Activated CD8-positive, alpha-beta T cell treated with anti-CD3 and anti-CD28 coated beads for 36 hours (primary cell): Measurements from ENCODE around the gene RNF151. TPM values are rescaled to one million over a fixed set of nuclear protein-coding genes. Genes with fewer than 3 reads are reported as not detected.

Experiments used
- ATAC-seq: fragments of 200-7000 bp; cut with Tn5 transposase; one replicate; pipeline ENCODE4 v1.10.0; 2021; ENCODE audit warnings: mild to moderate bottlenecking, moderate library complexity
- CTCF ChIA-PET: fragments of 350-600 bp; sonication (Branson Sonifier 250); formaldehyde crosslinking; loops from one replicate; lab custom pipeline; 2021; ENCODE audit warnings: antibody characterized with exemption; lab: Charles Lee
- POLR2A ChIA-PET: fragments of 350-600 bp; sonication (Branson Sonifier 250); formaldehyde crosslinking; loops from one replicate; lab custom pipeline; 2021; ENCODE audit warnings: antibody characterized with exemption; lab: Charles Lee
- DNase-seq: peaks from one replicate; pipeline ENCODE4 v3.0.0-alpha.2; 2020
- H3K27ac Mint-ChIP-seq: one replicate; pipeline ENCODE4 v1.8.0; 2021; ENCODE audit warnings: mild to moderate bottlenecking, mixed read lengths
- H3K27me3 Mint-ChIP-seq: one replicate; pipeline ENCODE4 v1.8.0; 2021; ENCODE audit warnings: mixed read lengths
- H3K36me3 Mint-ChIP-seq: one replicate; pipeline ENCODE4 v1.8.0; 2021; ENCODE audit warnings: low read depth, mixed read lengths
- H3K4me1 Mint-ChIP-seq: one replicate; pipeline ENCODE4 v1.8.0; 2021; ENCODE audit warnings: low read depth, mixed read lengths
- H3K4me3 Mint-ChIP-seq: one replicate; pipeline ENCODE4 v1.8.0; 2021; ENCODE audit warnings: mild to moderate bottlenecking, moderate library complexity, mixed read lengths
- H3K9me3 Mint-ChIP-seq: one replicate; pipeline ENCODE4 v1.8.0; 2021; ENCODE audit warnings: mixed read lengths
- intact Hi-C: fragments of 100-400 bp; cut with micrococcal nuclease; formaldehyde crosslinking; loops from one replicate; pipeline ENCODE4 v1.10.0; 2022
- total RNA-seq, 2 experiments: library from RNA; stranded (reverse); gene quantifications; one replicate each; pipeline ENCODE4 v1.2.3, GENCODE V29; 2021
- TF ChIP-seq, protein P1 (sequence below): fragments of 200-600 bp; IDR thresholded peaks from one replicate; pipeline ENCODE4 v1.8.0; 2022; ENCODE audit warnings: antibody characterized with exemption, mild to moderate bottlenecking

The RNF151 gene
- total RNA-seq, 2 experiments from 2014 or later: not detected

DNA sequence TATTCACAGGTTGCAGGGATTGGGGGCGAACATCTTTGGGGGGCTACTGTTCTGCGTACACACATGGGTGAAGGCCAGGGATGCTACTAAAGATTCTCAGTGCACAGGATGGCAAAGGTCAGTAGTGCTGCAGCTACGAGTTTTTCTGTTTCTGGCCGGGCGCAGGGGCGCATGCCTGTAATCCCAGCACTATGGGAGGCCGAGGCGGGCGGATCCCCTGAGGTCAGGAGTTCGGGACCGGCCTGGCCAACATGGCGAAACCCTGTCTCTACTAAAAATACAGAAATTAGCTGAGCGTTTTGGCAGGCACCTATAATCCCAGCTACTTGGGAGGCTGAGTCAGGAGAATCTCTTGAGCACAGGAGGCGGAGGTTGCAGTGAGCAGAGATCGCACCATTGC, 46.9 kb downstream of the RNF151 start:
- TF ChIP-seq, protein P1, sequence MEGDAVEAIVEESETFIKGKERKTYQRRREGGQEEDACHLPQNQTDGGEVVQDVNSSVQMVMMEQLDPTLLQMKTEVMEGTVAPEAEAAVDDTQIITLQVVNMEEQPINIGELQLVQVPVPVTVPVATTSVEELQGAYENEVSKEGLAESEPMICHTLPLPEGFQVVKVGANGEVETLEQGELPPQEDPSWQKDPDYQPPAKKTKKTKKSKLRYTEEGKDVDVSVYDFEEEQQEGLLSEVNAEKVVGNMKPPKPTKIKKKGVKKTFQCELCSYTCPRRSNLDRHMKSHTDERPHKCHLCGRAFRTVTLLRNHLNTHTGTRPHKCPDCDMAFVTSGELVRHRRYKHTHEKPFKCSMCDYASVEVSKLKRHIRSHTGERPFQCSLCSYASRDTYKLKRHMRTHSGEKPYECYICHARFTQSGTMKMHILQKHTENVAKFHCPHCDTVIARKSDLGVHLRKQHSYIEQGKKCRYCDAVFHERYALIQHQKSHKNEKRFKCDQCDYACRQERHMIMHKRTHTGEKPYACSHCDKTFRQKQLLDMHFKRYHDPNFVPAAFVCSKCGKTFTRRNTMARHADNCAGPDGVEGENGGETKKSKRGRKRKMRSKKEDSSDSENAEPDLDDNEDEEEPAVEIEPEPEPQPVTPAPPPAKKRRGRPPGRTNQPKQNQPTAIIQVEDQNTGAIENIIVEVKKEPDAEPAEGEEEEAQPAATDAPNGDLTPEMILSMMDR: no peak
- ChIA-PET CTCF (interaction anchor here (0.7 to 1.5 kb wide), 3 partner anchors 9 to 127 kb away, joined by 3 to 7 read pairs (median 6); no protein-coding TSS in a partner anchor), POLR2A (interaction anchor here (0.6 kb wide), 1 partner anchor 138 kb away, joined by 3 read pairs; no protein-coding TSS in a partner anchor)
- Mint-ChIP-seq H3K27ac (no peak overlapping the region), H3K4me1 (peaks cover 7% of the 10 kb centered on the region), H3K4me3 (no peak overlapping the region), H3K36me3 (peaks cover 8% of the 10 kb centered on the region), H3K9me3 (no peaks in the 10 kb centered on the region), H3K27me3 (no peaks in the 10 kb centered on the region)
- no peak for DNase-seq
- intact Hi-C loops: no loop called here
- ATAC-seq: no peak

DNA sequence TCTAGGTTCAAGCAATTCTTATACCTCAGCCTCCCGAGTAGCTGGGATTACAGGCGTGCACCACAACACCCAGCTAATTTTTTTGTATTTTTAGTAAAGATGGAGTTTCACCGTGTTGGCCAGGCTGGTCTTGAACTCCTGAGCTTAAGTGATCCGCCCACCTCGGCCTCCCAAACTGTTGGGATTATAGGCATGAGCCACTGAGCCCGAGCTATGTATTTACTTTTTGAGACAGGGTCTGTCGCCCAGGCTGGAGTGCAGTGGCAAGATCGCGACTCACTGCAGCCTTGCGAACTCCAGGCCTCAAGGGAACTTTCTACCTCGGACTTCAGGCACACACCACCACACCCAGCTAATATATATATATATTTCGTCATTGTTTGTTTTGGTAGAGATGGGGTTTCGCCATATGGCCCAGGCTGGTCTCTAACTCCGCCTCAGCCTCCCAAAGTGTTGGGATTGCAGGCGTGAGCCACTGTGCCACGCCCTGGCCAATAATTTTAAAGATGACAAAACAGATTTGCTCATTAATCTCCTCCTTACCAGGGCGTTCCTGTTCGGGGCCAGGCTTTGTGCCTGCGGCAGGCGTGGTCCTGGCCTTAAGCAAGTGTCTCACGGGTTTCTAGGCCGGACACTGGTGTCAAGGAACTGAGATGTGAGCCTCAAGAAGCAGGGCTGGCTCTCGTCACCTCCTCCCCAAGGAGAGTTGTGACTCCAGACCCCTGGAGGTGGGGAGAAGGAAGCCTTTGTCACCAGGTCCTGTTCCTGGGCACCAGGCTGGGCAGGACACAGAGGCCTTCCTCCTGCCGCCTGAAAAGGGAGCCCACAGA, 48.7 kb downstream of the RNF151 start:
- no peak for ATAC-seq
- ChIA-PET CTCF (interaction anchor here (0.9 kb wide), 1 partner anchor 125 kb away, joined by 4 read pairs; no protein-coding TSS in a partner anchor), POLR2A (no interaction called here)
- no peak overlapping the region for H3K27ac Mint-ChIP-seq
- H3K9me3 Mint-ChIP-seq: no peaks in the 10 kb centered on the region
- peaks cover 5% of the 10 kb centered on the region for H3K27me3 Mint-ChIP-seq
- H3K4me1 Mint-ChIP-seq: peaks cover 2% of the 10 kb centered on the region
- no peak overlapping the region for H3K4me3 Mint-ChIP-seq
- intact Hi-C loops: no loop called here
- TF ChIP-seq, protein P1: no peak
- no peak for DNase-seq
- peaks cover under 1% of the 10 kb centered on the region for H3K36me3 Mint-ChIP-seq

DNA sequence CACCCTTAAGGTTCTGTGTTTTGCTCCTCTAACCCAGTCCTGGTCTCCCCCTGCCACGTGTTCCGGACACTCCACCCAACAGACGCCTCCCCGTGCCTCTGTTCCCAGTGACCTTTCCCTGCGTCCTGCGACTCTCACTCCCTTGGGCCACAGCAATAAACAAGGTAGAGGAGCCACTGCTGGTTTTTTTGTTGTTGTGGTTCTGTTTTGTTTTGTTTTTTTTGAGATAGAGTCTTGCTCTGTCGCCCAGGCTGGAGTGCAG, 49.2 kb downstream of the RNF151 start:
- CTCF ChIA-PET: interaction anchor here (1.1 to 1.7 kb wide), 6 partner anchors 10 to 125 kb away, joined by 3 to 8 read pairs (median 4); partner anchors contain the start of gene PKD1

DNA sequence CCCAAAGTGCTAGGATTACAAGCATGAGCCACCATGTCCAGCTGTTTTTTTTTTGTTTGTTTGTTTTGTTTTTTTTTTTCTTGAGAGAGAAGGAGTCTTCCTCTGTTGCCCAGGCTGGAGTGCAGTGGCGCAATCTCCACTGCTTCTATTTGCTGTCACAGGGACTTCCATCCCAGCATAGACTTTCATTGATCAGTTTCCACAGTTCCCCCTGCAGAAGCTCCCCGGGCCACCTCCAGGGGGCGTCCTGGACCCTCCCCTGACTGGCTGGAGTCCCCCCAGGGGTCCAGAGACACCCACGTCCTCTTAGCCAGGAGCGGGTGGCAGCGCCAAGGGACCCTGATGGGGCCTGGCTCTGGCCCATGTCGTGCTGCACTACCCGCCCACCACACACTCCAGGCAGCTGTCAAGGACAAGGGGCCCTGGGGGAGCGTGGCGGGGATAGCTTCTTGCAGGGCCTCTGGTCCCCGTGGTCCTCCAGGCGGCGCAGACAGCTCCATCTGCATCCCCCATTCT, 49.8 kb downstream of the RNF151 start:
- Mint-ChIP-seq H3K9me3 (no peaks in the 10 kb centered on the region), H3K27me3 (peaks cover 12% of the 10 kb centered on the region), H3K27ac (no peak overlapping the region), H3K4me3 (no peak overlapping the region), H3K4me1 (peaks cover 5% of the 10 kb centered on the region), H3K36me3 (peaks cover under 1% of the 10 kb centered on the region)
- peak; percentile 24 for ATAC-seq
- ChIA-PET POLR2A (no interaction called here), CTCF (interaction anchor here (1.0 to 1.7 kb wide), 8 partner anchors 8 to 124 kb away, joined by 3 to 8 read pairs (median 4); partner anchors contain the start of gene PKD1)
- TF ChIP-seq, protein P1: peak; percentile 69
- DNase-seq: peak; percentile 38
- intact Hi-C loops: no loop called here

More for the DNA sequence above, 49.2 kb downstream of the RNF151 start:
- Mint-ChIP-seq H3K9me3 (no peaks in the 10 kb centered on the region), H3K4me1 (peaks cover 4% of the 10 kb centered on the region), H3K36me3 (no peaks in the 10 kb centered on the region), H3K27me3 (peaks cover 10% of the 10 kb centered on the region), H3K27ac (no peak overlapping the region), H3K4me3 (no peak overlapping the region)
- DNase-seq (no peak), ATAC-seq (no peak)
- TF ChIP-seq, protein P1: no peak
- POLR2A ChIA-PET: no interaction called here
- intact Hi-C loops: no loop called here

Other genes with a start within 250 kb of the RNF151 start
- 10 to 100 TPM; 37.8 to 39.6 TPM for gene NME3, start 195.3 kb upstream of the RNF151 start, total RNA-seq
- 10 to 100 TPM; 15.5 to 15.6 TPM for gene EME2, start 194.0 kb upstream of the RNF151 start, total RNA-seq
- gene MRPS34, start 193.7 kb upstream of the RNF151 start, total RNA-seq: 100 to 1,000 TPM; 175 to 193 TPM
- 10 to 100 TPM; 14.4 to 15.2 TPM for gene SPSB3, start 184.3 kb upstream of the RNF151 start, total RNA-seq
- gene NUBP2, start 183.9 kb upstream of the RNF151 start, total RNA-seq: 10 to 100 TPM; 43.5 to 45.0 TPM
- gene IGFALS, start 173.2 kb upstream of the RNF151 start, total RNA-seq: not detected
- gene HAGH, start 140.0 kb upstream of the RNF151 start, total RNA-seq: 10 to 100 TPM; 32.0 to 35.7 TPM
- 10 to 100 TPM; 14.2 to 17.8 TPM for gene FAHD1, start 139.7 kb upstream of the RNF151 start, total RNA-seq
- gene MEIOB, start 94.7 kb upstream of the RNF151 start, total RNA-seq: under 1 TPM; 0.34 to 0.40 TPM
- gene HS3ST6, start 48.4 kb upstream of the RNF151 start, total RNA-seq: not detected
- gene MSRB1, start 23.7 kb upstream of the RNF151 start, total RNA-seq: 10 to 100 TPM; 15.5 to 18.1 TPM
- not detected for gene RPL3L, start 12.2 kb upstream of the RNF151 start, total RNA-seq
- gene NDUFB10, start 7.3 kb upstream of the RNF151 start, total RNA-seq: 100 to 1,000 TPM; 126 to 129 TPM
- 1,000 to 10,000 TPM; 5,572 to 5,598 TPM for gene RPS2, start 2.0 kb upstream of the RNF151 start, total RNA-seq
- gene TBL3, start 5.2 kb downstream of the RNF151 start, total RNA-seq: 10 to 100 TPM; 54.4 to 56.0 TPM
- under 1 TPM in 1 of 2 experiments, not detected in 1; 0.31 TPM for gene NOXO1, start 14.6 kb downstream of the RNF151 start, total RNA-seq
- gene GFER, start 17.3 kb downstream of the RNF151 start, total RNA-seq: 10 to 100 TPM; 33.5 to 33.9 TPM
- gene SYNGR3, start 23.1 kb downstream of the RNF151 start, total RNA-seq: 1 to 10 TPM; 5.4 to 7.2 TPM
- gene ZNF598, start 43.0 kb downstream of the RNF151 start, total RNA-seq: 10 to 100 TPM; 85.5 to 90.3 TPM
- gene NPW, start 52.9 kb downstream of the RNF151 start, total RNA-seq: 10 to 100 TPM; 24.3 to 28.3 TPM
- 1 to 10 TPM; 2.8 to 3.0 TPM for gene NHERF2, start 60.0 kb downstream of the RNF151 start, total RNA-seq
- 10 to 100 TPM; 28.2 to 29.8 TPM for gene NTHL1, start 81.0 kb downstream of the RNF151 start, total RNA-seq
- gene TSC2, start 81.1 kb downstream of the RNF151 start, total RNA-seq: 10 to 100 TPM; 54.4 to 57.3 TPM
- gene PKD1, start 169.0 kb downstream of the RNF151 start, total RNA-seq: 10 to 100 TPM; 74.7 to 85.1 TPM
- under 1 TPM; 0.34 to 0.49 TPM for gene RAB26, start 181.8 kb downstream of the RNF151 start, total RNA-seq
- 10 to 100 TPM; 74.8 to 80.2 TPM for gene TRAF7, start 188.9 kb downstream of the RNF151 start, total RNA-seq
- gene CASKIN1, start 229.7 kb downstream of the RNF151 start, total RNA-seq: 1 to 10 TPM; 4.4 to 7.2 TPM
- gene MLST8, start 238.6 kb downstream of the RNF151 start, total RNA-seq: 10 to 100 TPM; 70.0 to 70.7 TPM
- 1 to 10 TPM; 6.6 to 6.9 TPM for gene BRICD5, start 244.0 kb downstream of the RNF151 start, total RNA-seq
- 10 to 100 TPM; 19.8 to 20.1 TPM for gene PGP, start 248.0 kb downstream of the RNF151 start, total RNA-seq